ENCODE data around the gene C10orf53.
"Not testable (repeated sequence)": the region's sequence is repeated elsewhere in the genome, so short reads cannot be mapped to it uniquely, and the experiment has no call there.

C10orf53 gene

DNA sequence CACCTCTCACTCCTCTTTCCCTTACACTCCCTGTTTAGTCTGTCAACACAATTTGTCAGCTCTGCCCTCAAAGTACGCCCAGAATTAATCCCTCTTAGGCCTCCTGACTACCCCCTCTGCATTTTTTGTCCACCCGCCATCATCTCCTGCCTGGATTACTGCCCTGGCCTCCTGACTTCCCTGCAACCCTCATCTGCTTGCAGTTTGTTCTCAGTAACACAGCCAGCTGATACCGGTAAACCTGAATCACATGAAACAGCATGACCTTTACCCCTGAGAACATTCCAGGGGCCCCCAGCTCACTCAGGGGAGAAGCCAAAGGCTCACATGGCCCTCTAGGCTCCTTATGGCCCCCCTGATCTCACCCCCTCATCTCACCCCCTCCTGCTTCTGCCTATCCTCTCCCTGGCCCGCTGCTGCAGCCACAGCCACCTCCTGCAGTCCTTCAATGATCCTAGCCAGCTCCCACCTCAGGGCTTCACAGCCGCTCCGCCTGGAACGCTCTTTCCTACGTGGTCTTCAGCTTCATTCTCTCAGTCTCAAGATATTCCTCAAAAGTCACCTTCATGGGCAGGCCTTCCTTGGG, 8.9 kb downstream of the C10orf53 start:
- DNase-seq = no peak

DNA sequence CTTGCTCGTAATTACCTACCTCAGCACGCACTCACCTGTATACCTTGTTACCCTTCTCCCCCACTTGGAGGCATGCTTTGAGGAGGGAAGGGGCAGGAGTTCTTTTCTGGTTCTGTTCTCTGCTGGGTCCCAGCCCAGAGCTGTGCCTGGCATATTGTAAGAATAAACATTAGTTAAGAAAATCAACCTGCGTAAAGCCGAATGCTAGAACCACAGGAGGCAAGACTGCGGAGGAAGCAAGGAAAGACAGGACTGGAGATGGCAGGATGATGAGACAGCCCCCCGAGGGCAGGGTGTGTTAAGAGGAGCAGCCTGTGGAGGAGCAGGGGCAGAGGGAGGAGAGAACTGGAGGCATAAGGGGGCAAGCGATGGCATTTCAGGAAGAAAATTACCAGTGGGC, 9.5 kb downstream of the C10orf53 start:
- DNase-seq = no peak

DNA sequence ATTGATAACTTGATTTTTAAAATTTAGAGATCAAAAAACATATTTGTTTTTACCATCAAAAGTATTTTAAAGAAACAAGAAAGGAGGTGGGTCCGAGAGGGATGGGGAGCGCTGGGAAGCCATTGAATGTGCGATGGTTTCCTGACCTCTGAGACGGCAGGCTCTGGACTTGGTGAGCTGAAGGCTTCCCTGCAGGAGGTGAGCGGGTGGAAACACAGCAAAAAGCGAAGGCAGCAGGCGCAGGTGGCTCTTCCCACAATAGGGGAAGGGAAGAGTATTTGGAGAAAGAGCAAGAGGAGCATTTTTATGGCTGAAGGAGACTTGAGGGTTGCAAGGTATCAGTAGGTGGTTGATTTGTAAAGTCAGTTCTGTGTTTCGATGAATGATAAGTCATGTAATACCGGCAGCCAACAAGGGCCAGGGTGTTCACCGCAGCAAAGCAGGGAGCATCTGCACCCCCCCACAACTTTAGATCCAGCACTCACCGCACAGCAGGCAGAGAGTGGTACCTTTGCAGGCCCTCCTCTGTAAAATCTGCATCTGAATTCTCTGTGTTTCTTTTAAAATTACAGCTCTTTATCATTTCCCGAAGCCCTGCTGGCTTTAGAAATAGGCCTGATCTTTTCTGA, 10.5 kb downstream of the C10orf53 start:
- DNase-seq = no peak

DNA sequence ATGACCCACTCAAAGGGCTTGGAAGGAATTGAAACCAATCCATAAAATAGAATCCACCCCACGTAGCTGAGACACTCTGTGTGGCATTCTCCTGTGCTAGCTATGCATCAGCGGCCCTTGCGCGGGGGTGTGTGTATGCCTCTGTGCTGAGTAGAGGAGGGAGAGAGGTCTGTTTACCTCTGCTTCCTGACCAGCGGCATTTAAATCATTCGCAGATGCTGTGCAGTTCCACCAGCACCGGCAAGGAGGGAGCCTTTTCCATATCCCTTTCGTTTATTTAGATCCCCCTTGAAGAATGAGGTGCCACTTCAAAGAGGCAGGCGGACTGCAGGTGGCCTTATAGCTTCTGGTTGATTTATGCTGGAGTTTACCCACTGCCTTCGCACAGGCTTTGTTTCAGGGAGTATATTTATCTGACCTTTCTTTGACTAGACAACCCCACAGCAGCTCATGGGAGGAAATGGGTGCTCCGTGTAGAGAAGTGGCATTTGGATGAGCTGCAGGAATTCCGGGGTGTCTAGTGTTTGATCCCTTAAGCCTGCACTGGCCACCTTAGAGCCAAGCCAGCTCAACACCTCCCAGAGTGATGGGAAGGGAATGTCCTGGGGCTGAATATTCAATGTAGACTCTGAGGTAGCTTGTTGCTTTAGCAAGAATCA, 11.4 kb downstream of the C10orf53 start:
- no peak for DNase-seq

DNA sequence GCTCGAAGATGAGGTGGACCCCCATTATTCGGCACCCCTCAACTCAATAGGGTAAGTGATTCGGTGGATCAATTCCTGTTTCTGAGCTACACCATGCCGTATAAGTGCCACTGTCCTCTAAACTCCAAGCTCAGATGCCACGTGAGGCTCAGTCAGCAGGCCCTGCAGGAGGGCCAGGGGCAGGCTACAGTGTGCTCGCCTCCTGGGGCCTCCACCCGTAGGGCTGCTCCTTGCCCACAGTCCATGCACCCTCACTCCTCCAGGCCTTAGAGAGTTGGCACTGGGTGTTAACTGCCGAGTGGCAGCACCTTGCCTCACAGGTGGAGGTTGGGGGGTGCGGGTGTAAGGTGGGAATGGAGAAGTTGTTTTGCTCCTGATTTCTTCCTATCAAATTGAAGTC, 12.1 kb downstream of the C10orf53 start:
- DNase-seq = no peak

DNA sequence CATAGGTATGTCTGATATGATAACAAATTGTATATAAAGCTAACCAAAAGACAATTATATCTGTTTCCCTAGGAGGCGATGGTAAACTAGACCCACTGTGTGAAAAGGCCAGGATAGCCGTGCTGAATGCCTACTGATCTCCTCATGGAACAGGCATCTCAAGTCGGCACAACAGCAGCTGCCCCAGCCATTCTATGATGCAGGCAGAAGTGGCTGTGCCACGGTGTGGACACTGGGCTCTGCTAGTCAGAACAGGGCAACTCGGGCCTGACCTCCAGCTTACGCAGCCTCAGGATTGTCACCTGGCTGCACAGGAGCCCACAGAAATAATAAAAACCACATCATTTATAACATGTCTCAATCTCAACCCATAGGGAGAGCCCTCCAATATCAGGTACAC, 15.0 kb downstream of the C10orf53 start:
- DNase-seq = no peak

DNA sequence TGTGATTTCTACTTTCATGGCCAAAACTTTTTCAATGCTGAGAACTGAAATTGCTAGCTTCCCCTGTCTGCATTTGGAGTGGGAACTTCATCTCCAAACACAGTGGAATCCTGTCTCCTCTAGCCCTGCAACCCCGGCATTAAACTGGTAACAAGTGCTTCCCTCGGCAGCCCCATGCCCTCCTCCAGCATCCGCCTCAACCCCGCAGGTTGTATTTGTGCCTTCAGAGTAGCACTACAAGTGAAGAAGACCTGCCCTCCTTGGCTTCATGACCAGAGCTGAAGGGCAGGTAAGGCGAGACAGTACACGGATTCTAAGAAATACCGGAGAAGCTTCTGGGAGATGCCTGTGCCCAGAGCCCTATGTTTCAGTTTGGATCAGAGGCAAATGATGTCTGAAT, 16.9 kb downstream of the C10orf53 start:
- DNase-seq = no peak

DNA sequence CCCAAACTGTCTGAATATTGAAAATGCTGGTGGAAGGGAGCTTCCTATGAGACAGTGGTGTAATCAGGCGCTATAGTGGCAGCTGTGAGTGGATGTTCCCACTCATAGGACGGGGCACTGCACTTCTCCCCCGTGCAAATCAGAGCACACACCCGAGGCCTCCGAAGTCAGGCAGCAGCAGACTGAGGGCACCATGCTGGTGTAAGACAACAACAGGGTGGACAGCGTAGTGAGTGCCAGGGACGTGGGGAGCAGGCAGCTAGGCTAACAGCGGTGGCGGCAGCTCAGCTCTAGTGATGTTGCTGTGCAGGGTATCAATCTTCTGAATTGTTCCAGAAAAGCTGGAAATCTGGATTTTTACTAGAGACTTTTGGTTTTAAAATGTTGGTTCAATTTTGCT, 19.2 kb downstream of the C10orf53 start:
- no peak for DNase-seq

DNA sequence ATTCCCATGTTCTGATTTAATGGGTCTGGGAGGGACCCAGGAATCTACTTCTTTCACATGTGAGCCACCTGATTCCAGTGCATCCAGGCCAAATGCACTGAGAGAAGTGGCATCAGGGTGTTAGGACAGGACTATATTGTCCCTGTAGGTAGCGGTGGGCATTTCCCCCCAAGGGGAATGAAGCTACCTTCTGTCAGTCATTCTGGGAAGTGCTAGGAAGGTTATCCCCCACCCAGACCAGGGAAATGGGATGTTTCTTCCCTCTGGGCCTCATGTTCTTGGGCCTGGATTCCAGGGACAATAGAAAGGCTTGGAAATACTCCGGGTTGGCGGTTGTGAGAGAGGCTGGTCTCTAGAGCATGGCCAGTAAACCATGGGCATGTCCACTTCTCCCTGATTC, 20.8 kb downstream of the C10orf53 start:
- no peak for DNase-seq

DNA sequence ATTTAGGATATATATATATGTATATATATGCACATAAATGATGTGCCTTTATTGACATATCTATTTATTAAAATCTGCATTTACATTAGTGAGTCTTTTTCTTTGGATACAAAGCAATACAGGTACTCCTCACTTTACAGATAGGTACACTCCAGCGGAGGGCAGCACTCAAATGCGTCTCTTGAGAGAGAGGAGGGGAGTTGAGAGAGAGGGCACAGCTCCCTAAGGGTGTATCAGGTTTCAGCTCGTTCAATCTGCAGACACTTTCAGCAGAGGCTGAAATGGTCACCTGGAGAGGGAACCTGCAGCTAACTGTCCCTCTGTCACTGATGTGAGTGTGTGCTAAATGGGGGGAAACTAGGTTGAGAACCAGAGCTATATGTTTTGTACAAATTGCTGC, 21.5 kb downstream of the C10orf53 start:
- DNase-seq = no peak

DNA sequence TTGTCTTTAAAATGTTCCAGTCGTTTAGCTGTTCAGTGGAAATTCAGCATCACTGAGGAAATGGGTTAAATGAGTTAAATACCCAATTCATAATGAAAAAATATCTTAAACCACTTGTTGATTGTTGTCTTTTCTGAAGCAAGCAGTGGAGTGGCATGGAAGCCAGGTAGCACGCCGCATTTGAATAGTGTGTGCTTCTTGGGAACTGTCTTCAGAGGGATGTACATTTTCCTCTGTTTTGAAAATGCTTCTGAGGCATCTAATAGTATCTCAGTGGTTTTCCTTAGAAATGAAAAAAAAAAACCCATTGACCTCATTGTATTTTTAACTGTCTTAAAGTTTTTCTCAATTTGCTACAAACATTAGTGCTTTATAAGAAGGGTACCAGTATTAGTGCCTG, 28.1 kb downstream of the C10orf53 start:
- no peak for DNase-seq

DNA sequence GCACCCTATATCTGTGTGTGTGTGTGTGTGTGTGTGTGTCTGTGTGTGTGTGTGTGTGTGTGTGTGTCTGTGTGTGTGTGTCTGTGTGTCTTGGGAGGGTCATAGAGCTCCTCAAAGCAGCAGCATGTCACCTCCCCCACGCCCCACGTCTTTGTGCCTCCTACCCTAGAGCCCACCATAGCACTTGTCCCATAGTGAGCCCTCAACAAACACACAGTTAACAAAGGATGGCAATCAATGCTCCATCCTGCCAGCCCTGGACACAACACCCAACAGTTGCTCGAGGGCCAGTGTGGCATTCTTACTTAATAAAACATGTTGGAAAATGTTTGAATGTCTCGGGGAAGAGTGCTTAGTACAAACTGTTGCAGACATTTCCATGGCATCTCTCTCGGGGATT, 30.5 kb downstream of the C10orf53 start:
- no peak for DNase-seq

DNA sequence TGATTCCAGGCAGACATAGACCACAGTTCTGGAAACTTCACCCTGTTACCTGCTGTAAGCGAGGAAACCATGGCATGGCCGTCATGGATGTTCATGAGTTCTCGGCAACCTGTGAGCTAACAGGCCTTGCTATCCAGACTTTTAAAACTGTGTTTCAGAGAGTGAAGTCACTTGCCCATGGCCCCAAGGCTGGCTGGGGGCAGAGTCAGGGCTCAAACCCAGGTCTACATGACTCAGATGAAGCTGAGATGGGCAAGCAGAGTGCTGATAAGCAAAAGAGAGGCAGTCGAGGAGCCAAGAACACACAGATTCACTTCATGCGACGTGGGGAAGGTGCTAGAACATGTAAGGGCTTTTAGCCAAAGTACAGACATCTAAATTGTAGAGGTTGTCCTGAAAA, 31.5 kb downstream of the C10orf53 start:
- DNase-seq = no peak

DNA sequence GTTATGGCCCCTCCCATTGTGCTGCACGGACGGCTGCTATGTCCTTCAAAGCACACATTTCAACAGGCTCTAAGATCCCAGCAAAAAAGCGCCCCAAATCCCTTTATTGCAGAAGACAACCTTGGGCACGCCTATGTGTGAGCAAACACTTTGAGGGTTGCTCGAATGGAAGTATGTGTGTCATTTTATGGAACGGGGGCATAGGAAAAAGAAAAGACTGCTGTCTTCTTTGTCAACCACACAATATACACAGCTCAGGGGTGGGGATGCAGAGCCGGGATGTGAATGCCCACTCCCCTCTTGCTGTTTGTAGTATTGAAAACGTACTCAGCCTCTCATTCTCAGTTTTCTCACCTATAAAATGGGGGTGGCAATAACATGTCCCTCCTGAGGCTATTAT, 32.0 kb downstream of the C10orf53 start:
- DNase-seq = no peak

DNA sequence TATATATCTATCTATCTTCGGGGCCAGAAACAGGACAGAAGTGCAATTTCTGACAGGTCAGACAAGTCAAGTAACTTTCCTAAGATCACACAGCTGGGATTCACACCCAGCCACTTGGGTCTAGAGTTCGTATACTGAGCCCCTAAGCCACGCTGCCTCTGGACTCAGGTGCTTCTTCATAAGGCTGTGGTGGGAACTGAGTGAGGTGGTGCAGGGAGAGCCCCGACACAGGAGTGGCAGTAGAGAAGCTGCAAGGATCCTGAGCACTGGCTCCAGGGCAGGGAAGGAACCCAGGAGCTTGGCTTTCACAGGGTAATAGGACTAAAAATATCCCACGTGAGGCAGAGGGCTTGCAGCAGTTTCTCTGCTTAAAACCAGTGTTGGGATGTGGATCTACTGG, 33.8 kb downstream of the C10orf53 start:
- no peak for DNase-seq

DNA sequence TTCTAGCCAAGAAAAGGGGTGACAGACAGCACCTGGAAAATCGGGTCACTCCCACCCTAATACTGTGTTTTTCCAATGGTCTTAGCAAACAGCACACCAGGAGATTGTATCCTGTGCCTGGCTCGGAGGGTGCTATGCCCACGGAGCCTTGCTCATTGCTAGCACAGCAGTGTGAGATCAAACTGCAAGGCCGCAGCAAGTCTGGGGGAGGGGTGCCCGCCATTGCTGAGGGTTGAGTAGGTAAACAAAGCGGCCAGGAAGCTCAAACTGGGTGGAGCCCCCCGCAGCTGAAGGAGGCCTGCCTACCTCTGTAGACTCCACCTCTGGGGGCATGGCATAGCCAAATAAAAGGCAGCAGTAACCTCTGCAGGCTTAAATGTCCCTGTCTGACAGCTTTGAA, 35.7 kb downstream of the C10orf53 start:
- DNase-seq = not testable (repeated sequence)

DNA sequence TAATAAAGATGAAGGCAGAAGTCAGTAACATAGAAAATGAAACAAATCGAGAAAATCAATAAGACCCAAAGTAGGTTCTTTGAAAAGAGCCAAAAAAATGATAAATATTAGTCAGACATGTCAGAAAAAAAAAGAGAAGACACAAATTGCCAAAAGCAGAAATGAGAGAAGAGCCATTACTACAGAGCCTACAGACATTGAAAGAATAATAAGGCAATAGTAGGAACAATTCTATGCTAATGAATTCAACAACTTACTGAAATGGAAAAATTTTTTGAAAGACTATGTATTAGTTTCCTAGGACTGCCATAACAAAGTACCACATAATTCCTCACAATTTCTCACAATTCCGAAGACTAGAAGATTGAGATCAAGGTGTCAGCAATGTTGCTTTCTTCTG, 47.1 kb downstream of the C10orf53 start:
- no peak for DNase-seq

DNA sequence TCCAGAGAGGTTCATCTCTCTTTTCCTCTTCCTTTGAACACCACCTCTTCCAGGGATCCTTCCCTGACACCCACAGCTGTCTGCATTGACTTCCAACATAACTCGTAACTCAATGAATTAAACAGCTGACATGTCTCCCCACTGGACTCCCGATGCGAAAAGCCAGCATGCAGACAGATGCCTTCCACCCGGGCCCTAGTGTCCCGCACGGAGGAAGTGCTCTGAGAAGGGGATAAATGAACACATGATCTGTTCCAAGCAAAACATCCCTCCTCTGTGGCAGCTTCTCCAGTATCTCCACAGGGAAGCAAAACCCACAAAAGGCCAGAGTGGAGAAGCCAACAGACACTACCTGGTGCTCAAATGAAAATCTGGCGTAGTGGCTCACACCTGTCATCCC, 54.4 kb downstream of the C10orf53 start:
- DNase-seq = no peak

DNA sequence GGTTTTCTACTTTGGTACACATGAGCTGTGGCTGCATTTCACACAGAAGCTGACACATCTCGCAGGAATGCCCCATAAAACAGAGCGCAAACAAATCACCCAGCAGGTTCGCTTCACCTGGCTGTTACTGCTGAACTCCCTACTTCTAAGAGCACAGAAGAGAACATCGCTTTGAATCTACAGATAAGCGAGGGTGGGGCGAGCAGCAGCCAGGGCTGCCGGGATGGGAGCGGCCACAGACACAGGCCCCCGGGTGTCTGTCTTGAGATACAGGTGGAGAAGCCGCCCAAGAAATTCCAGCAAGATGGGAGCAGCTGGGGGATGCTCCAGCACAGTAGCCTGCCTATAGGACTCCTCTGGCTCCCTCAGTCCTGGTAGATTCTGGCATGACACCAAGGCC, 55.2 kb downstream of the C10orf53 start:
- DNase-seq = no peak

DNA sequence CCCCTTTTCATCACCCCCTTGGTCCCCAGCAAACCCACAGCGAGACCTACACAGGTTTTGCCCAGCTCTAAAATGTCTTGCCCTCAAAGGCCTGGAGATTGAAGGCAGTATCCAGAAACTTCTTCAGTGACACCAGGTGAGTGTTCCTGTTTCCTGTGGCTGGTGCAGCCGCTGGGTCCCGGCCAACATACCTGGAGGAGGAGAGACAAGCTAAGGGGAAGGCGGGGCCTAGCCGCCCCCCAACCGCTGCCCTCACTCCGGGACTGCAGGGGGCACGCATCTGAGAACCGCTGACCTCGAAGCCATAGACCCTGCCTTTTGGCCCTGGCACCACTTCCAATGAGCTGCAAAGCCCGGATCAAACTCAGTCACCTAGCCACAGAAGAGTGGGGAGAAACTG, 55.7 kb downstream of the C10orf53 start:
- no peak for DNase-seq

DNA sequence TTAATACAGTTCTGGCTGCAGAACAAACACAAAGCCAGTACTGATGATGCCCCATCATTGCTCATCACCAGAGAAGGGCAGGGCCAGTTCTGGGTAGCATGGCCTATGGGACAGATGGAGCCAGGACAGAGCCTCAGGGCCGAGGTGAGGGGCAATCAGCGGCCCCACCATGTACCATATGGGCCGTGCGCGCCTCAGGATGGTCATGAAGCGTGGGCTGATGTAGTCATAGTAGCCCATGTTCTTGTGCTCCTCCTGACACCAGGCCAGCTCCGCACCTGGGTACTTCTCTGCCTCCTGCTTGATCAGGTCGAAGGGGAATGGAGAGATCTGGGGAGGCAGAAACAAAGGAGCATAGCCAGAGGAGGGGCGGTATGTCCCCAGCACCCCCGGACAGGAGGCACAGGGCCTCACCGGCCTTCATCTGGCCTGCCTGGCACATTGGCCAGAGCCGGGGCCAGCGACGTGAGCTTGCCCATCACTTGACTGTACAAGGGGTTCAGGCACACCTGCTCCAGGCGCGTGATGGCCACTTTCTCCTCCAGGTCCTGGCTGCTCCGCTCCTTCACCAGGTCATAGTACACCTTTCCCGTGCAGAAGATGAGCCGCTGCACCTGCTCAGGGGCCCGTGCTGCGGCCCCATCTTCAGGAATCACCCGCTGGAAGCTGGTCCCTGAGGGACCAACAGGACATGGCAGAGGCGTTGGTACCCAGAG, 56.6 kb downstream of the C10orf53 start:
- DNase-seq = no peak

DNA sequence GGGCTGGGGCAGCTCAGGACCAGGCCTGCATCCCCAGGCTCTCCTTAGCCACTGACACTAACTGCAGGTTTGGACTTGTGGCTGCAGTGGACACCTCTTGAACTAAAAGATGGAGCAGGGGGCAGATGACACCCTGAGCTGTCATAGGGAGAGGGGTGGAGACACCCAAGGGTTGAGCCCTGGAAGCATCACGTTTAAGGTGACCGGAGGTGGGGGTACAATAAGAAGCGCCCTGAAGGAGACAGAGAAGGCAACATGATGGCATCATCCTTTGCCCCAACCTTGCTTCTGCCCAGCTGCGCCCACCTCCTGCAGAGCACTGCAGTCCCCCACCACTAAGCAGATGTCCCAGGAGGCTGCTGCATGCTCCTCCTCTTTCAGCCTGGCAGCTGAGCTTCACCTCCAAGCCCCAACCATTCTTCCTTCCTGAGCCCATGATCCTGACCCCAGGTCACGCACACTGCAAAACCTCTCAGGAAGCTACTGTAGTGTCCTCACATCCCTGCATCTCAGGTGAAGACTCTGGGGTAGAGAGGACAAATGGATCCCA, 57.2 kb downstream of the C10orf53 start:
- no peak for DNase-seq

DNA sequence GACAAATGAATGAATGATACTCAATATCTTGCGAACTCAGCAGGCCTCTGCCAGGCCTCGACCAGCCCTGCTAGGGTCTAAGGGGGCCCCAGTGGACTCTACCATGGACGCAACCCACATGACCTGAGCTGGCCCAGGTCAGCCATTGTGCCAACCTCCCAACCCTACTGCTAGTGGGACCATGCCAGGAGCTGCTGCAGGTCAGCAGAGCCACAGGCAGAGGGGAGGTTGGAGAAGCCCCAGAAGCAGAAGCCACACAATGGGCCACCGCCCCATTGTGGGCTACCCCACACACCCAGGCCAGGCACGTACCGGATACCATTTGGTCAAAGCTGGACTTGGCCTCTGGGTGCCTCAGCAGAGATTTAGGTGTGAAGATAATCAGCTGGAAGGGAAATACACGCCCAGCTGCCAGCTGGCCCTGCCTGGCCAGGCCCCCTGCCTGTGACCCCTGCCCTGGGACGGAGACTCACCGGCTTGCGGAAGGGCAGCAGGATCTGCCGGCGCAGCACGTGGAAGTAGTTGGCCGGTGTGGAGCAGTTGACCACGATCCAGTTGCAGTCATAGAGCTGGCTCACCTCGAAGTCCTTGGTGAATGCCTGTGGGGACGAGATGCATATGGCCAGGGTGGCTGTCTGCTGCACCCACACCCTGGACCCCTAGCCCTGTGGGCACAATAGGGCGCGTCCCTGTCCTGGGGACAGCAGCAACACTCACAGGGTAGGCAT, 58.2 kb downstream of the C10orf53 start:
- no peak for DNase-seq

All from CD4-positive, alpha-beta T cell treated with Interferon gamma for 1 hour (primary cell).